ENCODE results near the gene RASA3. TPM values are rescaled to one million over a fixed set of nuclear protein-coding genes. Genes with fewer than 3 reads are reported as not detected.

The RASA3 gene
- total RNA-seq, 1 experiment from 2014 or later, result 18.6 TPM

GRCh38 chr13:113935001-113935844 lies 197.2 kb downstream of the RASA3 start (continued):
- TF ChIP-seq, protein P1, sequence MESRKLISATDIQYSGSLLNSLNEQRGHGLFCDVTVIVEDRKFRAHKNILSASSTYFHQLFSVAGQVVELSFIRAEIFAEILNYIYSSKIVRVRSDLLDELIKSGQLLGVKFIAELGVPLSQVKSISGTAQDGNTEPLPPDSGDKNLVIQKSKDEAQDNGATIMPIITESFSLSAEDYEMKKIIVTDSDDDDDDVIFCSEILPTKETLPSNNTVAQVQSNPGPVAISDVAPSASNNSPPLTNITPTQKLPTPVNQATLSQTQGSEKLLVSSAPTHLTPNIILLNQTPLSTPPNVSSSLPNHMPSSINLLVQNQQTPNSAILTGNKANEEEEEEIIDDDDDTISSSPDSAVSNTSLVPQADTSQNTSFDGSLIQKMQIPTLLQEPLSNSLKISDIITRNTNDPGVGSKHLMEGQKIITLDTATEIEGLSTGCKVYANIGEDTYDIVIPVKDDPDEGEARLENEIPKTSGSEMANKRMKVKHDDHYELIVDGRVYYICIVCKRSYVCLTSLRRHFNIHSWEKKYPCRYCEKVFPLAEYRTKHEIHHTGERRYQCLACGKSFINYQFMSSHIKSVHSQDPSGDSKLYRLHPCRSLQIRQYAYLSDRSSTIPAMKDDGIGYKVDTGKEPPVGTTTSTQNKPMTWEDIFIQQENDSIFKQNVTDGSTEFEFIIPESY (IDR thresholded peaks at IDR 0.05; ENCODE audit: extremely low read depth, insufficient replicate concordance, low read length), result no peak
- TF ChIP-seq POLR2A (IDR thresholded peaks at IDR 0.05; ENCODE audit: borderline replicate concordance, extremely low read depth, insufficient read depth, insufficient read length) (no peak), TCF7L2 (IDR thresholded peaks at IDR 0.05; ENCODE audit: borderline replicate concordance, extremely low read depth, insufficient read depth, insufficient read length) (no peak), EGR1 (IDR thresholded peaks at IDR 0.05; ENCODE audit: low read depth) (no peak), ZFX (IDR thresholded peaks at IDR 0.05) (no peak), POLR2AphosphoS5 (IDR thresholded peaks at IDR 0.05; ENCODE audit: low read depth, low read length) (no peak), SIN3A (IDR thresholded peaks at IDR 0.05; ENCODE audit: low read depth) (no peak), SP1 (IDR thresholded peaks at IDR 0.05; ENCODE audit: low read depth) (no peak), SRF (IDR thresholded peaks at IDR 0.05; ENCODE audit: low read depth) (no peak)
- TF ChIP-seq, protein P2, sequence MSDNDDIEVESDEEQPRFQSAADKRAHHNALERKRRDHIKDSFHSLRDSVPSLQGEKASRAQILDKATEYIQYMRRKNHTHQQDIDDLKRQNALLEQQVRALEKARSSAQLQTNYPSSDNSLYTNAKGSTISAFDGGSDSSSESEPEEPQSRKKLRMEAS (IDR thresholded peaks at IDR 0.05), result no peak

DNA sequence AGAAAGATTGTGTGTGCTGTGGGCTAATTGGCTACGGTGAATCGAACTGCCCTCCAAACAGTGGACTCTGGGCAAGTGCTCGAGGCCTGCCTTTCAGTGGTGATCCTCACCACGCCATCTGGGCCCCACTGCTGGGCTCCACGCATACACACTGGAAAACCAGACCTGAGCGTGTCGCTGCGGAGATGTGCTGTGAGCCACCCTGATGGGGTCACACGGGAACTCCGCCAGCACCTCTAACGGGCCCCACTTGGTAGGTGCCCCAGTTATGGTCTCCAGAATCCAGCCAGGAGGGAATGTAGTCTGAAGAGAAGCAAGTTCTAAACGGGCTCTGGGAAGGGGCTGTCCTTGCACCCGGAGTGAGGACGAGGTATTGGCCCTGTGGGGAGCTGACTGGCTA lies 197.8 kb downstream of the RASA3 start:
- H3K4me2 ChIP-seq (ENCODE audit: low read length), result no peak overlapping the region
- intact Hi-C loops (cut with micrococcal nuclease), result no loop called here
- H3K4me3 ChIP-seq (replicated peaks in 1 of 2; ENCODE audit: low read depth in 1 of 2, low read length in 2 of 2), result no peak overlapping the region
- no TSS peak for BruUV-seq (replicated peaks)
- ChIA-PET POLR2A (no interaction called here), RAD21 (ENCODE audit: low non-redundant PET in 1 of 2, low total read pairs in 2 of 2, uncharacterized antibody in 2 of 2, unreplicated experiment in 2 of 2) (no interaction called here), CTCF (no interaction called here)
- no peaks in the 10 kb centered on the region for H3K79me2 ChIP-seq (ENCODE audit: insufficient read depth, low read length)
- no peak overlapping the region for H3K27ac ChIP-seq (ENCODE audit: low read depth, low read length)
- H3K4me1 ChIP-seq (ENCODE audit: control insufficient read depth in 1 of 2, insufficient read depth in 2 of 2, low read length in 2 of 2), result no peaks in the 10 kb centered on the region
- no peak overlapping the region for H2AFZ ChIP-seq (ENCODE audit: low read depth, low read length, poor library complexity, severe bottlenecking)
- no peaks in the 10 kb centered on the region for H3K9me2 ChIP-seq (ENCODE audit: insufficient read depth)
- H3K9me3 ChIP-seq (ENCODE audit: control insufficient read depth in 1 of 2, insufficient read depth in 1 of 2, low read depth in 1 of 2, low read length in 2 of 2), result no peaks in the 10 kb centered on the region
- H3K9ac ChIP-seq (ENCODE audit: low read length), result no peak overlapping the region
- no peaks in the 10 kb centered on the region for H3K27me3 ChIP-seq (ENCODE audit: insufficient read depth, low read length)
- no peaks in the 10 kb centered on the region for H3K36me3 ChIP-seq (ENCODE audit: control insufficient read depth in 1 of 2, insufficient read depth in 2 of 2, low read length in 2 of 2)
- no peak for DNase-seq (ENCODE audit: low read depth, low spot score)
- no peak for ATAC-seq
- H4K20me1 ChIP-seq (ENCODE audit: insufficient read depth), result no peaks in the 10 kb centered on the region
- no peak for TF ChIP-seq TCF7L2 (IDR thresholded peaks at IDR 0.05; ENCODE audit: borderline replicate concordance, extremely low read depth, insufficient read depth, insufficient read length)
- TF ChIP-seq CEBPB (IDR thresholded peaks at IDR 0.05; ENCODE audit: low read depth), result no peak
- TF ChIP-seq, protein P1 (IDR thresholded peaks at IDR 0.05; ENCODE audit: extremely low read depth, insufficient replicate concordance, low read length), result no peak
- TF ChIP-seq FOSL1 (IDR thresholded peaks at IDR 0.05; ENCODE audit: low read depth), result no peak
- no peak for TF ChIP-seq ZFX (IDR thresholded peaks at IDR 0.05)
- TF ChIP-seq, protein P2 (IDR thresholded peaks at IDR 0.05), result no peak
- TF ChIP-seq, protein P3, sequence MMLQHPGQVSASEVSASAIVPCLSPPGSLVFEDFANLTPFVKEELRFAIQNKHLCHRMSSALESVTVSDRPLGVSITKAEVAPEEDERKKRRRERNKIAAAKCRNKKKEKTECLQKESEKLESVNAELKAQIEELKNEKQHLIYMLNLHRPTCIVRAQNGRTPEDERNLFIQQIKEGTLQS (IDR thresholded peaks at IDR 0.05), result no peak
- TF ChIP-seq POLR2AphosphoS5 (IDR thresholded peaks at IDR 0.05; ENCODE audit: low read depth, low read length), result no peak
- no peak for TF ChIP-seq POLR2A (IDR thresholded peaks at IDR 0.05; ENCODE audit: borderline replicate concordance, extremely low read depth, insufficient read depth, insufficient read length)
- TF ChIP-seq ELF1 (IDR thresholded peaks at IDR 0.05; ENCODE audit: borderline replicate concordance, low read depth), result no peak
- TF ChIP-seq SRF (IDR thresholded peaks at IDR 0.05; ENCODE audit: low read depth), result no peak
- no peak for TF ChIP-seq JUND (IDR thresholded peaks at IDR 0.05)
- TF ChIP-seq EGR1 (IDR thresholded peaks at IDR 0.05; ENCODE audit: low read depth), result no peak
- no peak for TF ChIP-seq RAD21 (IDR thresholded peaks at IDR 0.05; ENCODE audit: low read depth)
- TF ChIP-seq EZH2phosphoT487 (IDR thresholded peaks at IDR 0.05; ENCODE audit: borderline replicate concordance), result no peak
- no peak for TF ChIP-seq CBX3 (IDR thresholded peaks at IDR 0.05; ENCODE audit: low read depth)
- no peak for TF ChIP-seq ZNF274 (IDR thresholded peaks at IDR 0.05; ENCODE audit: low read depth, low read length)
- TF ChIP-seq EZH2 (IDR thresholded peaks at IDR 0.05), result no peak
- TF ChIP-seq SP1 (IDR thresholded peaks at IDR 0.05; ENCODE audit: low read depth), result no peak

All from HCT116 (cell line).